ENCODE results near the gene PTPN21. TPM values are rescaled to one million over a fixed set of nuclear protein-coding genes. Genes with fewer than 3 reads are reported as not detected.

Gene PTPN21
- total and polyA plus RNA-seq, 9 of the 15 experiments (the other 6 are each of a cell fraction or from before 2014, with no cell fraction given), result 0.06 to 1.9 (median 0.94) TPM

- BruUV-seq (replicated peaks), result no TSS peak
- CTCF ChIA-PET (ENCODE audit: low intra/inter-chr PET ratio), result no interaction called here
- ATAC-seq, result no peak
- no peaks in the 10 kb centered on the region for H3K79me2 ChIP-seq (ENCODE audit: control insufficient read depth, insufficient read depth, low read length)
- in situ Hi-C loops (cut with MboI), result no loop called here
- DNase-seq (ENCODE audit: extremely low read depth in 1 of 4, low spot score in 3 of 4), result no peak
- no peak overlapping the region for H2AFZ ChIP-seq (ENCODE audit: low read depth, low read length)
- no peak overlapping the region; the same call in 2 of the 3 replicates for H3K27ac ChIP-seq (ENCODE audit: extremely low read depth, low read depth, low read length)
- no peaks in the 10 kb centered on the region for H3K9me3 ChIP-seq (replicated peaks; ENCODE audit: control insufficient read depth, insufficient read depth, low read depth, low read length)
- H4K20me1 ChIP-seq (replicated peaks; ENCODE audit: control insufficient read depth, insufficient read depth, low read length), result no peaks in the 10 kb centered on the region
- H3K27me3 ChIP-seq (ENCODE audit: control insufficient read depth in 2 of 2, insufficient read depth in 2 of 2, low read length in 2 of 2), result no peaks in the 10 kb centered on the region
- H3K4me3 ChIP-seq, result no peak overlapping the region
- no peak overlapping the region for H3K9ac ChIP-seq (ENCODE audit: insufficient read depth in 1 of 2, low read depth in 2 of 2, low read length in 2 of 2)
- H3K36me3 ChIP-seq (ENCODE audit: control insufficient read depth, insufficient read depth, low read length), result no peaks in the 10 kb centered on the region
- TF ChIP-seq AFF4 (CRISPR knock-in tag; IDR thresholded peaks at IDR 0.05), result no peak
- no peak for TF ChIP-seq DDX20 (tag; IDR thresholded peaks at IDR 0.05; ENCODE audit: low read depth)
- no peak for TF ChIP-seq CHD1 (IDR thresholded peaks at IDR 0.05; ENCODE audit: low read length)
- TF ChIP-seq ZKSCAN1 (IDR thresholded peaks at IDR 0.05; ENCODE audit: low read depth, low read length), result no peak
- no peak for TF ChIP-seq BACH1 (tag; IDR thresholded peaks at IDR 0.05)
- no peak for TF ChIP-seq RFX1 (IDR thresholded peaks at IDR 0.05)
- TF ChIP-seq, protein P1, sequence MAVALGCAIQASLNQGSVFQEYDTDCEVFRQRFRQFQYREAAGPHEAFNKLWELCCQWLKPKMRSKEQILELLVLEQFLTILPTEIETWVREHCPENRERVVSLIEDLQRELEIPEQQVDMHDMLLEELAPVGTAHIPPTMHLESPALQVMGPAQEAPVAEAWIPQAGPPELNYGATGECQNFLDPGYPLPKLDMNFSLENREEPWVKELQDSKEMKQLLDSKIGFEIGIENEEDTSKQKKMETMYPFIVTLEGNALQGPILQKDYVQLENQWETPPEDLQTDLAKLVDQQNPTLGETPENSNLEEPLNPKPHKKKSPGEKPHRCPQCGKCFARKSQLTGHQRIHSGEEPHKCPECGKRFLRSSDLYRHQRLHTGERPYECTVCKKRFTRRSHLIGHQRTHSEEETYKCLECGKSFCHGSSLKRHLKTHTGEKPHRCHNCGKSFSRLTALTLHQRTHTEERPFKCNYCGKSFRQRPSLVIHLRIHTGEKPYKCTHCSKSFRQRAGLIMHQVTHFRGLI (CRISPR knock-in tag; IDR thresholded peaks at IDR 0.05), result no peak
- TF ChIP-seq ZNF707 (CRISPR knock-in tag; conservative IDR thresholded peaks at IDR 0.05), result no peak
- no peak for TF ChIP-seq ZBTB17 (CRISPR knock-in tag; IDR thresholded peaks at IDR 0.05)
- TF ChIP-seq ZNF224 (CRISPR knock-in tag; IDR thresholded peaks at IDR 0.05), result no peak
- TF ChIP-seq SMAD1 (IDR thresholded peaks at IDR 0.05; ENCODE audit: low read depth, low read length, partially characterized antibody), result no peak
- no peak for TF ChIP-seq ARNT (IDR thresholded peaks at IDR 0.05)
- no peak for TF ChIP-seq ZNF3 (CRISPR knock-in tag; IDR thresholded peaks at IDR 0.05)
- no peak for TF ChIP-seq JUNB (CRISPR knock-in tag; conservative IDR thresholded peaks at IDR 0.05)
- no peak for TF ChIP-seq KLF16 (IDR thresholded peaks at IDR 0.05)
- TF ChIP-seq ZNF436 (CRISPR knock-in tag; IDR thresholded peaks at IDR 0.05), result no peak
- no peak for TF ChIP-seq ARID1B (IDR thresholded peaks at IDR 0.05)
- no peak overlapping the region for H3K4me2 ChIP-seq (ENCODE audit: insufficient read depth, low read length)
- 3% methylated on average over 4 of the region's 4 CpGs for WGBS (ENCODE audit: insufficient coverage, low coverage, missing lambda C conversion rate)
- H3K4me1 ChIP-seq (replicated peaks in 1 of 2; ENCODE audit: control insufficient read depth in 2 of 2, insufficient read depth in 2 of 2, low read length in 2 of 2), result no peaks in the 10 kb centered on the region
- H3K9me1 ChIP-seq (ENCODE audit: control insufficient read depth, insufficient read depth, low read length), result no peaks in the 10 kb centered on the region
- no peak for FAIRE-seq
- intact Hi-C loops (cut with micrococcal nuclease), result no loop called here
- POLR2A ChIA-PET, result no interaction called here
Measured at GRCh38 chr14:88535813-88536212, 19.0 kb downstream of the PTPN21 start.
